Forelimb muscle (tissue), 1 donor: ENCODE data around the gene GLRB. TPM values are rescaled to one million over a fixed set of nuclear protein-coding genes. Genes with fewer than 3 reads are reported as not detected.
"Not testable (repeated sequence)": the region's sequence is repeated elsewhere in the genome, so short reads cannot be mapped to it uniquely, and the experiment has no call there.

Source experiments
- DNase-seq: peaks from one replicate; pipeline ENCODE4 v3.0.0-alpha.2; 2013; ENCODE audit warnings: low read depth
- polyA plus RNA-seq: library from polyadenylated mRNA; unstranded; fragments of 120-200 nt; gene quantifications from one replicate; pipeline ENCODE4 v1.2.1, GENCODE V29; 2013; ENCODE audit not compliant: insufficient read length

GLRB gene
- polyA plus RNA-seq, result 4.9 TPM

GRCh38 chr4:157075811-157076577 is at the start of gene GLRB:
TSS of gene GLRB (plus strand) at chr4:157076150. CDS start at chr4:157078025, 1,875 bp downstream.
- DNase-seq, result no peak

- DNase-seq, result no peak
These were observed 40.5 kb upstream of the GLRB start for GRCh38 chr4:157035471-157035870.

GRCh38 chr4:157040405-157040804 is 35.5 kb upstream of the GLRB start:
- no peak for DNase-seq

GRCh38 chr4:157043131-157043530 is 32.8 kb upstream of the GLRB start:
- DNase-seq, result no peak

DNA sequence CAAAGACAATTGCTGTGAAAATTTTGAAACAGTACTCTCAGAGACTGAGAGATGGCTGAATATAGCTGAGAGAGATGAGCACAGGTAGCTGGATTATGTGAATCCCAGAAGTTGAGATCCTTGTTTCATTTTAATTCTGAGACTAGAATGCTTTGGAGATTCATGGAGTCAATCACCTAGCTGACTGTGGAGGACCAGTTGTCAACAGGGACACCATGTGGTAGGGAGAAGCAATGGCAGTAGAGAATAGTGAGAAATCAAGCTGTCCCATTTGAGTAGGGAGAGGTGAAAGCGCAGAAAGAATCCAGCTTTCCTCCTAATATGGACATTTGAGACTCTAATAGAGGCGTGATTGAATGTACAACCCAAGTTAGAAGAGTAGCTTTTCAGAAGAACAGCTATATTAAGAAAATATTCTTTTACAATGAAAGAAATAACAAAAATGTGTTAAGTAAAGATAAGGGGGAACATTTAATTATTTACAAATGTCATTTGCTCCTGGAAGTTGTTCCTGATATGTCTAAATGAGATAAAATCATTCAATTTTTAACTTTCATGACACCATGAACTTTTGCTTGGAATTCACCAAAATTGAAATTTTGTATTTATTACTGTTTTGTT is 30.3 kb upstream of the GLRB start:
- DNase-seq, result no peak

DNA sequence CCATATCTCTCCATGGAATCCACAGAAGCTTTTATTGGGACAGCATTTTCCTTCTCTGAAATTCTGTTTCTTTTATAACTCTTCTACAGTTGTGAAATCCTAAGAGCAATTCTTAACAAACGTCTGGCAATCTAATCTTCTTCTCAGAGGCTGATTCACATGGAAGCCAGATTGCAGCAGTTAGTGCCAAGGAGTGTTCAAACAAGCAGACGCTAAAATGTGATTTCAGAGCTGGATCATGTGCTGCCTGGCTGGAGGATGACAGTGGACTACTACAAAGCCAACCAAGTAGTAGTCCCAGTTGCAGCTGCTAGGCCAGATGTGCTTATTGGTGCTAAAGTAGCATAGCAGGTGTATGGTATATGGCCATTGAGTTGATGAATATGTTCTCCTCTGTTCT is 27.7 kb upstream of the GLRB start:
- peak; percentile 38 for DNase-seq

DNA sequence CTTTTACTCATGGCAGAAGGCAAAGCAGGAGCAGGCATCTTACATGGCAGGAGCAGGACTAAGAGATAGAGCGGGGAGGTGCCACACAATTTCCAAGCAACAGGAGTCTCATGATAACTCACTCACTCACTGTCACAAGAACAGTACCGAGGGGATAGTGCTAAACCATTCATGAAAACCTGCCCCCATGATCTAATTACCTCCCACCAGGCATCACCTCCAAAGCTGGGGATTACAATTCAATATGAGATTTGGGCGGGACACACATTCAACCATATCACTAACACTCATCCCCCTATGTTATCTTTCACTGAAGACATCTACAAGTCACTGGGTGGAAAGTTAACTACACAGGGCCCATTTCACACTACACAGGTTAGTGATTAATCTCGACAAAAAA is 25.4 kb upstream of the GLRB start:
- DNase-seq, result no peak

DNA sequence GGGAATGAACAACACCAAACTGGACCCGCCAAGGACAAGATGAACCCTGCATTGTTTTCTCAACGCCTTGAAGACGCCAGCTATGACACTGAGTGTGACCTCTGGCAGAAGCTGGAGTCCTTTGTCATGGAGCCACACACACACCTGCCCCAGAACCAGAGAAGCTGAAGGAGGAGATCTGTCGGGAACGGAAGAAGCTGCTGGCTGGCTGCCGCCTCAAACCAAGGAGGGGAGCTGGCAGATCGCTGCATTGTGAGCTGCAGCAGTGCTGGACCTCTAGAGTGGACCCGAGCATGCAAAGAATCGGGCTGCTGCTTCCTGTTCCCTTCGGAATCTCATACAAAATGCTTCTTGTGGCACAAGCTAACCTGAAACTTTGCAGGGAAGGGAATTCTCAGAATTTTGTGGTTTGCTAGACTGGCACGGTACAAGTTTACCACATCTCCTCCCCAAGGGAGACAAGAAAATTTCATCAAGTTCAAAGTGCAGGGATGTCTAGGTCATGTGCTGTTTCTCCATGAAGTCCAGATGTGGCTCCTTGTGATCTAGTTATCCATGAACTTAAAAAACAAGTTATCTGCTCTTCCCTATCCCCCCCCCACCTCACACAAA is 23.4 kb upstream of the GLRB start:
- no peak for DNase-seq

- no peak for DNase-seq
These were observed 18.7 kb upstream of the GLRB start for GRCh38 chr4:157057218-157057617.

DNA sequence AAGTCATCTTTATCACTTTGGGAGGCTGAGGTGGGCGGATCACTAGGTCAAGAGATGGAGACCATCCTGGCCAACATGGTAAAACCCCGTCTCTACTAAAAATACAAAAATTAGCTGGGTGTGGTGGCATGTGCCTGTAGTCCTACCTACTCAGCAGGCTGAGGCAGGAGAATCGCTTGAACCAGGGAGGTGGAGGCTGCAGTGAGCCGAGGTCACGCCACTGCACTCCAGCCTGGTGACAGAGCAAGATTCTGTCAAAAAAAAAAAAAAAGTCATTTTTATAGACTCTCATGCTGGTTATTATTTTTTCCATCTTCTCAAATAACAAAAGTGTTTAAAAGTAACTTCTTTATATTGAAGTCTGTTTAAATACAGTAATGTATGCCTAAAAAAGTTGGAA is 17.1 kb upstream of the GLRB start:
- DNase-seq, result not testable (repeated sequence)

GRCh38 chr4:157072002-157072401 is 3.9 kb upstream of the GLRB start:
- no peak for DNase-seq

DNA sequence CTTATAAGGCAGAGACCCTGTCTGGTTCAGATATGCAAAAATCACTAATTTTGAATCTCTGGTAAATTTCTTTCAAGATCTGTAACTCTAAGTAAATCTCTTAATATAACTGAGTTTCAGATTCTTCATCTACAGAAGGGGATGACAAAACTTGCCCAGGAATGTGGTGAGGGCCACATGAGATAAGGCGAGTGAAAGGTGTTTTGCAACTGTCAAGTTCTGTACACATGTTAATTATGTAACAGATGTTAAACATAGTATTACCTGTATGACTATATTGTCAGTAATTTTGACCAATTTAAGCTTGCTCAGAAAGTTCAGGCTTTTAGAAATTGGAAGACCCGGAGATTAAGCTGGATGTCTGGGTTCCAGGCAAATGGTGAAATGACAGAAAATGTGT is 549 bp upstream of the GLRB start:
- no peak for DNase-seq

GRCh38 chr4:157076578-157076947 is 613 bp downstream of the GLRB start:
- no peak for DNase-seq

- DNase-seq, result no peak
These were observed 3.5 kb downstream of the GLRB start for GRCh38 chr4:157079441-157079840.

GRCh38 chr4:157080605-157081004 is 4.7 kb downstream of the GLRB start:
- no peak for DNase-seq

DNA sequence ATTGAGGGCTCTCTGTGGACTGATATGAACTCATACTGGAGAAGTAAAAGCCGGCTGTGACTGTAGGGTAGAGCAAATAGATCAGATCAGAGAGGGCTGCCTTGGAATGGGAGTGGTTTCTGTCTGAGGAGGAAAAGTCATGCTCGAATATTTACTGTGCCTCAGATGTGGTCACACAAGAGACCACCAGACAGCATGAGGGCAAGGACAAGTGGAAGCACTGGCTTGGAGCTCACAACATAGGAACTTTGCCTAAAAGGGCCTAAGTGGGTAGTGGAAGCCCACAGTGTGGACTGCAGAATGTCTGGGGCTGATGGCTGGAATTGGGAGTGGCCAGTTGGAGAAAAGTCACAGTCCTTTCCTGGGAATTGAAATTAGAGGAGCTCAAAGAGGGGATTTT is 19.8 kb downstream of the GLRB start:
- DNase-seq, result no peak

DNA sequence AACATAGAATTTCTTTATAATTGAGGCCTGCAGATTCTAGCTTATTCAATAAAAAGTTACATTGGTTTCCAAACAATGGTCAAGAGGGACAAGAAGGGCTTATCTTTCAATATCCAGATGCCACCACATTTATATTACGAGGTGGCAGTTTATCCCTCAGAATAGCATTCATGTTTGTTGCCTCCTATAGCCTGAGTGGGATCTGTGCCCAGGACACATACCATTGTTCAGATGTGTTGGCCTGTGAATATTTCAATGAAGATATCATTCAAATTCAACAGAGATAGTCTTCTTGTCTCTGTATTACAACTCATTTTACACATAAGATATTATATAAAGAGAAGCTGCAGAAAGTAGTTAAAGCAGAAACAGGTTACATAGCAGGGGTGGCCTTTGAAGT is 20.5 kb downstream of the GLRB start:
- DNase-seq, result no peak

GRCh38 chr4:157099506-157099905 is 23.6 kb downstream of the GLRB start:
- no peak for DNase-seq

DNA sequence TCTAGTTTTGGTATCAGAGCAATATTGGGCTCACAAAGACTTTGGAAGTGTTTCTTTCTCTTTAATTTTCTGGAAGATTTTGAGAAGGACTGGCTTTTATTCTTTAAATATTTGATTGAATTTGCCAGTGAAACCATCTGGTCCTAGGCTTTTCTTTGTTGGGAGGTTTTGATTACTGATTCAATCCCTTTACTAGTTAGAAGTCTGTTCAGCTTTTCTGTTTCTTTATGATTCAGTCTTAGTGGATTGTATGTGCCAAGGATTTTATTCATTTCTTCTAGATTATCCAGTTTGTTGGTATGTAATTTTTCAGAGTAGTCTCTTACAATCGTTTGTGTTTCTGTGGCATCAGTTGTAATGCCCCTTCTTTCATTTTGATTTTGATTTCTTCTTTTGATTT is 28.6 kb downstream of the GLRB start:
- no peak for DNase-seq

- DNase-seq, result no peak
These were observed 38.7 kb downstream of the GLRB start for GRCh38 chr4:157114671-157115070.

DNA sequence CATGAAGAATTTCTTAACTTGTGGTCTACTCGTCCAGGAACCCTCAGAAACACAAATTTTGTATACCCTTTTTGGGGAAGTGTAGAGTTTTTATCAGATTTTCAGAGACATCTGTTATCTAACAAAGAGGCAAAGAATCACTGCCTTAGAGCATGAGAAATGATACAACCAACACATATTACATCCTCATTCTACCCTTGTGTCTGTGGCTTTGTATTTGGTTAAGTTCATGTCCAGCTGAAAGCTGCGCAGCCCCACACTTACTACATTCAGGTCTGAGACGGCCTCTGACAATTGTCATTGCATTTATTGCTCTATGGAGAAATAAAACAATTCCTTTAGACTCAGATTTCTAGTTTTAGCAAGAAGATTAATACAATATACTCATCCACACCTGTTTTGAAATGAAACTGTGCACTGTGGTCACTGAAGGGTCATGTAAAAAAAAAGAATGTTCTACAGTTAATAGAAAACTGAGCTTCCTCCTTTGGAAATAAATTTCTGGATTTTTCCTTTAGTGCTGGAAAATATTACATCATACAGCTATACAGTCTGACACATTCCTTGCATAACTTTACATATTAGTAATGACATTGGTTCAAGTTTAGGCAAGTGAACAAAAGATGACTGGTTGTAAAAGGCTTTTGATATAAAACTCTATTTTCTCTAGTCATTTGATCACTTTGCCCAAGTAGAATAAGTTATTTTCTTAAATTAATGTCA is 39.8 kb downstream of the GLRB start:
- DNase-seq, result peak; percentile 22

DNA sequence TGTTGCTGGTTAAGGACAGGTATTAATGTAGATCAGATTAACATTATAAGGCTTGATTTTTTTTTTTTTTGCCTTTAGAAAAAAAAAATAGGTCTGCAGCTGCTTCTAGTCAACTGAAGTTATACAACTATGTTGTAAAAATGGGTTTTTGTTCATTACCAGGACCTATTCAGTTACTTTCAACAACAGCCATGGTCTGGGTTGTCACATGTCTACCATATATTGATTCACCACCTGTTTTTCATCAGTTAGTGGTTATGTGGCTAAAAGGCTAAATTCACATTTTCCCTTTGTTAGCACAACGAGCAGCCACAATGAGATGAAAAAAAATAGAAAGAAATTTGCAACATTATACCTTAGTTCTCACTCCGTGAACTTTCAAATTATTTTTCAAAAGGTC is 45.5 kb downstream of the GLRB start:
- DNase-seq, result no peak

DNA sequence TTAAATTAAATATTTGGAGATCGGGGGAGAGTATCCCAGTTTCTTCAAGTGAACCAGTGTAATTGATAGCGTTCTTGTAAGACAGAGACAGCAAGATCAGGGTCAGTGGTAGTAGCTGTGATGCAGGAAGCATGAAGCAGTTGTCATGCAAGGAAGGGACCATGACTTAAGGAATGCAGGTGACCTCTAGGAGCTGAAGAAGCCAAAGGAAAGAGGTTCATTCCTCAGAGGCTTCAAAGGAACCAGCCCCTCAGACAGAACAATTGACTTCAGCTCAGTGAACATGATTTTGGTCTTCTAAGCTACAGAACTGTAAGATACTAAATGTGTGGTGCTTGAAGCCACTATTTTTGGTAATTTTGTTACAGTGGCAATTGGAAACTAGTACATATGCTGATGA is 51.6 kb downstream of the GLRB start:
- DNase-seq, result no peak
